HEK293 (cell line): ENCODE results near the gene FRS2.

Experiments used
- CTCF ChIA-PET: fragments of 350-600 bp; formaldehyde crosslinking; extraction: SDS; loops from one replicate; lab custom pipeline; 2021; ENCODE audit warnings: antibody characterized with exemption; lab: Yijun Ruan, JAX
- POLR2A ChIA-PET: fragments of 300-600 bp; formaldehyde crosslinking; extraction: SDS; loops from one replicate; lab custom pipeline; 2020; ENCODE audit warnings: antibody characterized with exemption, inconsistent platforms; lab: Yijun Ruan, JAX
- H3K27ac ChIP-seq: fragments of 200-500 bp; sonication (Bioruptor generic); 2 replicates; pipeline ENCODE4 v1.5.1; 2014; ENCODE audit warnings: low read depth, low read length, control low read depth, inconsistent platforms; ENCODE audit errors: extremely low read depth
- H3K36me3 ChIP-seq, 2 experiments: fragments of 200-500 bp in 1 of 2; sonication (Bioruptor generic) in 1 of 2; 1 replicate in 1 of 2; 2 replicates in 1 of 2; pipeline ENCODE4 v1.5.1; 2014 to 2017; ENCODE audit warnings: inconsistent platforms in 2 of 2, low read length in 2 of 2; ENCODE audit not compliant: control insufficient read depth in 2 of 2, insufficient read depth in 1 of 2
- H3K4me1 ChIP-seq: fragments of 200-500 bp; sonication (Bioruptor generic); 2 replicates; pipeline ENCODE4 v1.5.1; 2014; ENCODE audit warnings: mild to moderate bottlenecking, low read length, inconsistent platforms; ENCODE audit not compliant: control insufficient read depth, insufficient read depth
- H3K4me3 ChIP-seq: 2 replicates; pipeline ENCODE4 v1.5.1; 2011; ENCODE audit warnings: low read depth, mild to moderate bottlenecking, control low read depth, low read length, moderate library complexity
- H3K9me3 ChIP-seq: fragments of 200-500 bp; sonication (Bioruptor generic); 2 replicates; pipeline ENCODE4 v1.5.1; 2014; ENCODE audit warnings: low read depth, low read length, inconsistent platforms; ENCODE audit not compliant: control insufficient read depth, insufficient read depth
- BCL11A ChIP-seq: fragments of 450-650 bp; formaldehyde crosslinking; IDR thresholded peaks from 2 replicates; pipeline ENCODE4 v1.5.1; 2016; ENCODE audit warnings: low read depth, missing biosample characterization, missing genetic modification characterization
- KLF9 ChIP-seq: fragments of 450-650 bp; formaldehyde crosslinking; IDR thresholded peaks from 2 replicates; pipeline ENCODE4 v1.5.1; 2016; ENCODE audit warnings: missing biosample characterization, missing genetic modification characterization, low read depth
- REPIN1 ChIP-seq: fragments of 450-650 bp; formaldehyde crosslinking; IDR thresholded peaks from 2 replicates; pipeline ENCODE4 v1.5.1; 2017; ENCODE audit warnings: missing biosample characterization, missing genetic modification characterization, low read depth
- SALL2 ChIP-seq: fragments of 450-650 bp; formaldehyde crosslinking; IDR thresholded peaks from 2 replicates; pipeline ENCODE4 v1.5.0; 2017; ENCODE audit warnings: missing biosample characterization, mild to moderate bottlenecking, missing genetic modification characterization, borderline replicate concordance
- WT1 ChIP-seq: fragments of 450-650 bp; formaldehyde crosslinking; IDR thresholded peaks from 2 replicates; pipeline ENCODE4 v1.5.1; 2016; ENCODE audit warnings: missing biosample characterization, missing genetic modification characterization
- ZBTB17 ChIP-seq: fragments of 450-650 bp; formaldehyde crosslinking; IDR thresholded peaks from 2 replicates; pipeline ENCODE4 v1.5.1; 2016; ENCODE audit warnings: missing biosample characterization, missing genetic modification characterization
- ZBTB21 ChIP-seq: fragments of 450-650 bp; formaldehyde crosslinking; IDR thresholded peaks from 2 replicates; pipeline ENCODE4 v1.5.1; 2017; ENCODE audit warnings: missing biosample characterization, missing genetic modification characterization
- ZNF132 ChIP-seq: fragments of 450-650 bp; formaldehyde crosslinking; IDR thresholded peaks from 2 replicates; pipeline ENCODE4 v1.5.1; 2017; ENCODE audit warnings: missing biosample characterization, missing genetic modification characterization, borderline replicate concordance
- ZNF302 ChIP-seq: fragments of 450-650 bp; formaldehyde crosslinking; IDR thresholded peaks from 2 replicates; pipeline ENCODE4 v1.5.1; 2016; ENCODE audit warnings: missing biosample characterization, missing genetic modification characterization, low read depth
- ZNF404 ChIP-seq: fragments of 450-650 bp; formaldehyde crosslinking; IDR thresholded peaks from 2 replicates; pipeline ENCODE4 v1.5.1; 2017; ENCODE audit warnings: missing biosample characterization, missing genetic modification characterization
- ZNF416 ChIP-seq: fragments of 450-650 bp; formaldehyde crosslinking; IDR thresholded peaks from 2 replicates; pipeline ENCODE4 v1.5.1; 2016; ENCODE audit warnings: missing biosample characterization, missing genetic modification characterization
- ZNF521 ChIP-seq: fragments of 450-650 bp; formaldehyde crosslinking; IDR thresholded peaks from 2 replicates; pipeline ENCODE4 v1.5.1; 2017; ENCODE audit warnings: missing biosample characterization, mild to moderate bottlenecking, missing genetic modification characterization
- ZNF544 ChIP-seq: fragments of 450-650 bp; formaldehyde crosslinking; IDR thresholded peaks from 2 replicates; pipeline ENCODE4 v1.5.0; 2017; ENCODE audit warnings: missing biosample characterization, missing genetic modification characterization
- ZNF548 ChIP-seq: fragments of 450-650 bp; formaldehyde crosslinking; IDR thresholded peaks from 2 replicates; pipeline ENCODE4 v1.5.1; 2016; ENCODE audit warnings: missing biosample characterization, missing genetic modification characterization
- ZNF664 ChIP-seq: fragments of 450-650 bp; formaldehyde crosslinking; IDR thresholded peaks from 2 replicates; pipeline ENCODE4 v1.5.1; 2016; ENCODE audit warnings: missing biosample characterization, missing genetic modification characterization
- ZNF670 ChIP-seq: fragments of 450-650 bp; formaldehyde crosslinking; IDR thresholded peaks from 2 replicates; pipeline ENCODE4 v1.5.1; 2016; ENCODE audit warnings: missing biosample characterization, missing genetic modification characterization, low read depth
- ZNF76 ChIP-seq: fragments of 450-650 bp; formaldehyde crosslinking; IDR thresholded peaks from 2 replicates; pipeline ENCODE4; 2016; ENCODE audit warnings: low read depth, missing biosample characterization, missing genetic modification characterization, borderline replicate concordance
- ZNF785 ChIP-seq: fragments of 450-650 bp; formaldehyde crosslinking; IDR thresholded peaks from 2 replicates; pipeline ENCODE4 v1.5.1; 2016; ENCODE audit warnings: missing biosample characterization, missing genetic modification characterization
- ZNF792 ChIP-seq: fragments of 450-650 bp; formaldehyde crosslinking; IDR thresholded peaks from 2 replicates; pipeline ENCODE4 v1.5.1; 2016; ENCODE audit warnings: missing biosample characterization, missing genetic modification characterization
- ZNF830 ChIP-seq: fragments of 450-650 bp; IDR thresholded peaks from 2 replicates; pipeline ENCODE4 v1.5.0; 2018; ENCODE audit warnings: missing biosample characterization, missing genetic modification characterization, low read depth, mild to moderate bottlenecking, moderate library complexity
- ZSCAN30 ChIP-seq: fragments of 450-650 bp; IDR thresholded peaks from 2 replicates; pipeline ENCODE4 v1.5.1; 2018; ENCODE audit warnings: missing biosample characterization, mild to moderate bottlenecking, missing genetic modification characterization, moderate library complexity
- TF ChIP-seq, protein P1 (sequence below): fragments of 450-650 bp; IDR thresholded peaks from 2 replicates; pipeline ENCODE4 v1.5.1; 2018; ENCODE audit warnings: missing biosample characterization, mild to moderate bottlenecking, missing genetic modification characterization
- TF ChIP-seq, protein P2 (sequence below): sonication (generic); formaldehyde crosslinking; IDR thresholded peaks from 2 replicates; pipeline ENCODE4 v1.8.1; 2022; ENCODE audit warnings: mild to moderate bottlenecking, moderate library complexity, missing genetic modification reagents
- TF ChIP-seq, protein P3 (sequence below): fragments of 450-650 bp; formaldehyde crosslinking; conservative IDR thresholded peaks from 2 replicates; pipeline ENCODE4 v1.5.1; 2016; ENCODE audit warnings: low read depth, missing biosample characterization, missing genetic modification characterization

Gene FRS2

DNA sequence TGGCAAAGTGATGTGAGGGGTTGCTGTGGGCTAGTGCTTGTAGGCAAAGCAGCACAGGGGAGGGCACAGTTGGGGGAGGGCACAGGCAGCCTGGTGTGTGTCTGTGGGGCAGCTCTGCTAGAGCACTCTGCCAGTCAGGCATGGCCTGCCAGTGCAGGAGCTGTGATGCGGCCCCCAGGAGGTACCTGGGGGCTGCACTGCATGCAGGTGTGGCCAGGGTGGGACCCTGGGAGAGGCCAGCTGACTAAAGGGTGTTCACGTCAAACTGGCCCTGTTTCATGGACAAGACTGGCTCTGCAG lies 54.1 kb downstream of the FRS2 start:
- H3K27ac ChIP-seq = no peak overlapping the region
- H3K4me3 ChIP-seq = no peak overlapping the region
- ChIA-PET POLR2A (no interaction called here), CTCF (no interaction called here)
- TF ChIP-seq ZNF416 (tag by site-specific recombination) (no peak), ZNF664 (tag by site-specific recombination) (no peak), ZNF132 (no peak), ZNF830 (tag by site-specific recombination) (no peak), ZNF302 (no peak), ZNF76 (tag by site-specific recombination) (no peak), KLF9 (no peak), ZNF785 (no peak), REPIN1 (no peak), ZNF521 (tag by site-specific recombination) (no peak), ZNF548 (tag by site-specific recombination) (no peak), ZNF544 (tag by site-specific recombination) (no peak), ZNF792 (tag by site-specific recombination) (no peak), WT1 (tag by site-specific recombination) (no peak), BCL11A (no peak), ZSCAN30 (no peak), ZNF404 (tag by site-specific recombination) (no peak), SALL2 (no peak)
- TF ChIP-seq, protein P1, sequence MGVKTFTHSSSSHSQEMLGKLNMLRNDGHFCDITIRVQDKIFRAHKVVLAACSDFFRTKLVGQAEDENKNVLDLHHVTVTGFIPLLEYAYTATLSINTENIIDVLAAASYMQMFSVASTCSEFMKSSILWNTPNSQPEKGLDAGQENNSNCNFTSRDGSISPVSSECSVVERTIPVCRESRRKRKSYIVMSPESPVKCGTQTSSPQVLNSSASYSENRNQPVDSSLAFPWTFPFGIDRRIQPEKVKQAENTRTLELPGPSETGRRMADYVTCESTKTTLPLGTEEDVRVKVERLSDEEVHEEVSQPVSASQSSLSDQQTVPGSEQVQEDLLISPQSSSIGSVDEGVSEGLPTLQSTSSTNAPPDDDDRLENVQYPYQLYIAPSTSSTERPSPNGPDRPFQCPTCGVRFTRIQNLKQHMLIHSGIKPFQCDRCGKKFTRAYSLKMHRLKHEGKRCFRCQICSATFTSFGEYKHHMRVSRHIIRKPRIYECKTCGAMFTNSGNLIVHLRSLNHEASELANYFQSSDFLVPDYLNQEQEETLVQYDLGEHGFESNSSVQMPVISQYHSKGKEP = no peak
- no peaks in the 10 kb centered on the region; the same call in 1 of the 2 replicates for H3K9me3 ChIP-seq
- peaks cover 5% of the 10 kb centered on the region for H3K4me1 ChIP-seq
- no peaks in the 10 kb centered on the region for H3K36me3 ChIP-seq

DNA sequence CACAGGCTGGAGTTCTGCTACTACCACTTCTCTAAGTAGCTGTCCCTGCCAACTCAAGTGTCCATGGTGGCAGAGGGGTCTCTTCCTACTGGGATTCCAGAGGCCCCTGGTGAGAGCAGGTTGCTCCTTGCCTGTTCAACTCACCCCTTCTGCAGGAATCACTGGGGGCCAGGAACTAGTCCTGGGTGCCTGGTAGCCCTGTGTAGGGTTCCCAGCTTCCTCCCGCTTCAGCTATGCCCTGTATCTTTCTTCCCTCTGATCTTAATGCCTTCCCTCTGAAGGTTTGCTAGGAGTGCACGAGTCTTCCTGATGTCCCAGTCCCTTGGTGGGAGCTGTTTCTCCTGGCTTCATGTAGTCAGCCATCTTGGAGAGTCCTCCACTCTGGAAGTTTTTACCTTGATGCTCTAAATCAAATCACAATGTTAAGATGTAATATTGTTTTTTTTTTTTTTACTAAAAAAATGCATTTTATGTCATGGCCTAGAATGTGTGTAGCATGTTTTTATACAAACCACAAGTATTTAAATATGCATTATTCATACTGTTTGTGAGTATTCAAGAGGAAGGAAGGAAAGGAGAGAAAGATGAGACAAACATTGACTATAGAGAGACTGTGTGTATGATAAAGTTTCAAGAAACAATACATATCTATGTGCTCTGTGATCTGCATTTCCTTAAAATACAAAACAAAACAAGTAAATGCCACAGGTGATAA lies 54.7 kb downstream of the FRS2 start:
- ChIA-PET CTCF (interaction anchor here (0.6 to 0.7 kb wide), 2 partner anchors 21 to 1718 kb away, joined by 3 to 4 read pairs; no protein-coding TSS in a partner anchor), POLR2A (no interaction called here)
- Histone ChIP-seq H3K4me3 (no peak overlapping the region), H3K4me1 (peaks cover 5% of the 10 kb centered on the region), H3K27ac (no peak overlapping the region), H3K9me3 (no peaks in the 10 kb centered on the region; the same call in 1 of the 2 replicates), H3K36me3 (no peaks in the 10 kb centered on the region)
- TF ChIP-seq BCL11A = no peak
- no peak for TF ChIP-seq ZBTB21 (tag by site-specific recombination)
- 0 out of 2 replicates have a peak, but pooled peaks have one; percentile 19 for TF ChIP-seq ZBTB17 (tag by site-specific recombination)
- TF ChIP-seq, protein P2, sequence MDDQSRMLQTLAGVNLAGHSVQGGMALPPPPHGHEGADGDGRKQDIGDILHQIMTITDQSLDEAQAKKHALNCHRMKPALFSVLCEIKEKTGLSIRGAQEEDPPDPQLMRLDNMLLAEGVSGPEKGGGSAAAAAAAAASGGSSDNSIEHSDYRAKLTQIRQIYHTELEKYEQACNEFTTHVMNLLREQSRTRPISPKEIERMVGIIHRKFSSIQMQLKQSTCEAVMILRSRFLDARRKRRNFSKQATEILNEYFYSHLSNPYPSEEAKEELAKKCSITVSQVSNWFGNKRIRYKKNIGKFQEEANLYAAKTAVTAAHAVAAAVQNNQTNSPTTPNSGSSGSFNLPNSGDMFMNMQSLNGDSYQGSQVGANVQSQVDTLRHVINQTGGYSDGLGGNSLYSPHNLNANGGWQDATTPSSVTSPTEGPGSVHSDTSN = no peak
- TF ChIP-seq ZNF670 (tag by site-specific recombination) = no peak
- TF ChIP-seq, protein P3, sequence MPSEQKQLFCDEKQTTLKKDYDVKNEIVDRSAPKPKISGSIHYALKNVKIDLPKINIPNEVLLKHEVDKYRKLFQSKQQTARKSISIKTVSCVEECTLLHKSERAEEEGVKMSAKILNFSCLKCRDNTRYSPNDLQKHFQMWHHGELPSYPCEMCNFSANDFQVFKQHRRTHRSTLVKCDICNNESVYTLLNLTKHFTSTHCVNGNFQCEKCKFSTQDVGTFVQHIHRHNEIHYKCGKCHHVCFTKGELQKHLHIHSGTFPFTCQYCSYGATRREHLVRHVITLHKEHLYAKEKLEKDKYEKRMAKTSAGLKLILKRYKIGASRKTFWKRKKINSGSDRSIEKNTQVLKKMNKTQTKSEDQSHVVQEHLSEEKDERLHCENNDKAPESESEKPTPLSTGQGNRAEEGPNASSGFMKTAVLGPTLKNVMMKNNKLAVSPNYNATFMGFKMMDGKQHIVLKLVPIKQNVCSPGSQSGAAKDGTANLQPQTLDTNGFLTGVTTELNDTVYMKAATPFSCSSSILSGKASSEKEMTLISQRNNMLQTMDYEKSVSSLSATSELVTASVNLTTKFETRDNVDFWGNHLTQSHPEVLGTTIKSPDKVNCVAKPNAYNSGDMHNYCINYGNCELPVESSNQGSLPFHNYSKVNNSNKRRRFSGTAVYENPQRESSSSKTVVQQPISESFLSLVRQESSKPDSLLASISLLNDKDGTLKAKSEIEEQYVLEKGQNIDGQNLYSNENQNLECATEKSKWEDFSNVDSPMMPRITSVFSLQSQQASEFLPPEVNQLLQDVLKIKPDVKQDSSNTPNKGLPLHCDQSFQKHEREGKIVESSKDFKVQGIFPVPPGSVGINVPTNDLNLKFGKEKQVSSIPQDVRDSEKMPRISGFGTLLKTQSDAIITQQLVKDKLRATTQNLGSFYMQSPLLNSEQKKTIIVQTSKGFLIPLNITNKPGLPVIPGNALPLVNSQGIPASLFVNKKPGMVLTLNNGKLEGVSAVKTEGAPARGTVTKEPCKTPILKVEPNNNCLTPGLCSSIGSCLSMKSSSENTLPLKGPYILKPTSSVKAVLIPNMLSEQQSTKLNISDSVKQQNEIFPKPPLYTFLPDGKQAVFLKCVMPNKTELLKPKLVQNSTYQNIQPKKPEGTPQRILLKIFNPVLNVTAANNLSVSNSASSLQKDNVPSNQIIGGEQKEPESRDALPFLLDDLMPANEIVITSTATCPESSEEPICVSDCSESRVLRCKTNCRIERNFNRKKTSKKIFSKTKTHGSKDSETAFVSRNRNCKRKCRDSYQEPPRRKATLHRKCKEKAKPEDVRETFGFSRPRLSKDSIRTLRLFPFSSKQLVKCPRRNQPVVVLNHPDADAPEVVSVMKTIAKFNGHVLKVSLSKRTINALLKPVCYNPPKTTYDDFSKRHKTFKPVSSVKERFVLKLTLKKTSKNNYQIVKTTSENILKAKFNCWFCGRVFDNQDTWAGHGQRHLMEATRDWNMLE (tag by site-specific recombination) = no peak
